AG04450 (cell line): ENCODE results near the gene TOX3. TPM values are rescaled to one million over a fixed set of nuclear protein-coding genes. Genes with fewer than 3 reads are reported as not detected.

Source experiments
- CTCF ChIA-PET: fragments of 300-600, 350-600 bp; formaldehyde crosslinking; extraction: SDS; loops from one replicate; lab custom pipeline; 2022; ENCODE audit warnings: antibody characterized with exemption, inconsistent platforms; lab: Charles Lee
- POLR2A ChIA-PET: fragments of 350-600 bp; formaldehyde crosslinking; extraction: SDS; loops from one replicate; lab custom pipeline; 2021; ENCODE audit warnings: antibody characterized with exemption, inconsistent platforms; lab: Yijun Ruan, JAX
- DNase-seq: peaks from one replicate; pipeline ENCODE4 v3.0.0-alpha.2; 2011; ENCODE audit warnings: low read depth, low spot score
- H3K27ac ChIP-seq: one replicate; pipeline ENCODE4 v1.5.1; 2012; ENCODE audit warnings: low read depth, low read length, control low read depth
- H3K27me3 ChIP-seq: one replicate; pipeline ENCODE4 v1.6.0; 2012; ENCODE audit warnings: low read length; ENCODE audit not compliant: control insufficient read depth, insufficient read depth
- H3K4me3 ChIP-seq: 2 replicates; pipeline ENCODE4 v1.5.1; 2011; ENCODE audit warnings: mild to moderate bottlenecking, low read depth, low read length, control low read depth
- H3K9me3 ChIP-seq: 2 replicates; pipeline ENCODE4 v1.5.1; 2012; ENCODE audit warnings: low read length; ENCODE audit not compliant: control insufficient read depth, insufficient read depth
- polyA plus RNA-seq: library from polyadenylated mRNA; depleted of rRNA; stranded (reverse); fragments of >200 nt; gene quantifications from 2 replicates; pipeline ENCODE4 v1.2.3, GENCODE V29; 2011
- TF ChIP-seq, protein P1 (sequence below): IDR thresholded peaks from 2 replicates; pipeline ENCODE4 v1.5.1; 2011; ENCODE audit warnings: low read depth, low read length, control low read depth, inconsistent platforms

Gene TOX3
- polyA plus RNA-seq, 1 experiment: not detected

DNA sequence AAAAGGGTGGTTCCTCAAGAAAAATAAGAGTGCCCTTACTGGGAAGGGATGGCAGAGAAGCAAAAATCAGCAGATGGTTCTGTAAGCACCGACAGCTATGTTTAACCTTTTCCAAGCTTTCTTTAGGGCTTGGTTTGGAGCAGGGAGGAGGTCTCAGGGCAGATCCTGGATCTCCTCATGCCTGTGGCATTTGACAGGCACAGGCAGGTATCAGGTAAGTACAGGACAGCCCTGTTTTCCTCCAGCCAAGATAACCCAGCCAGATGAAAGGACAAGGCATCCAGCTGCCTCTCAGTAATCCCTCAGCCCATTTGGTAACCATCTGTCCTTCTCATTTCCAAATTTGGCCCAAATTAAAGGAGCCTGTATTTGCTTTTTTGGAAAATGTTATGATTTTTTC is 141.5 kb downstream of the TOX3 start:
- Histone ChIP-seq H3K27ac (no peak overlapping the region), H3K4me3 (no peak overlapping the region), H3K9me3 (peaks cover 3% of the 10 kb centered on the region; the same call in 1 of the 2 replicates), H3K27me3 (no peaks in the 10 kb centered on the region)
- ChIA-PET CTCF (no interaction called here), POLR2A (no interaction called here)
- TF ChIP-seq, protein P1, sequence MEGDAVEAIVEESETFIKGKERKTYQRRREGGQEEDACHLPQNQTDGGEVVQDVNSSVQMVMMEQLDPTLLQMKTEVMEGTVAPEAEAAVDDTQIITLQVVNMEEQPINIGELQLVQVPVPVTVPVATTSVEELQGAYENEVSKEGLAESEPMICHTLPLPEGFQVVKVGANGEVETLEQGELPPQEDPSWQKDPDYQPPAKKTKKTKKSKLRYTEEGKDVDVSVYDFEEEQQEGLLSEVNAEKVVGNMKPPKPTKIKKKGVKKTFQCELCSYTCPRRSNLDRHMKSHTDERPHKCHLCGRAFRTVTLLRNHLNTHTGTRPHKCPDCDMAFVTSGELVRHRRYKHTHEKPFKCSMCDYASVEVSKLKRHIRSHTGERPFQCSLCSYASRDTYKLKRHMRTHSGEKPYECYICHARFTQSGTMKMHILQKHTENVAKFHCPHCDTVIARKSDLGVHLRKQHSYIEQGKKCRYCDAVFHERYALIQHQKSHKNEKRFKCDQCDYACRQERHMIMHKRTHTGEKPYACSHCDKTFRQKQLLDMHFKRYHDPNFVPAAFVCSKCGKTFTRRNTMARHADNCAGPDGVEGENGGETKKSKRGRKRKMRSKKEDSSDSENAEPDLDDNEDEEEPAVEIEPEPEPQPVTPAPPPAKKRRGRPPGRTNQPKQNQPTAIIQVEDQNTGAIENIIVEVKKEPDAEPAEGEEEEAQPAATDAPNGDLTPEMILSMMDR: no peak
- DNase-seq: no peak

GRCh38 chr16:52404546-52404945 is 142.4 kb downstream of the TOX3 start:
- ChIA-PET POLR2A (no interaction called here), CTCF (no interaction called here)
- H3K4me3 ChIP-seq: no peak overlapping the region
- H3K27me3 ChIP-seq: no peaks in the 10 kb centered on the region
- TF ChIP-seq, protein P1: no peak
- H3K9me3 ChIP-seq: peaks cover 3% of the 10 kb centered on the region; the same call in 1 of the 2 replicates
- no peak overlapping the region for H3K27ac ChIP-seq
- no peak for DNase-seq

DNA sequence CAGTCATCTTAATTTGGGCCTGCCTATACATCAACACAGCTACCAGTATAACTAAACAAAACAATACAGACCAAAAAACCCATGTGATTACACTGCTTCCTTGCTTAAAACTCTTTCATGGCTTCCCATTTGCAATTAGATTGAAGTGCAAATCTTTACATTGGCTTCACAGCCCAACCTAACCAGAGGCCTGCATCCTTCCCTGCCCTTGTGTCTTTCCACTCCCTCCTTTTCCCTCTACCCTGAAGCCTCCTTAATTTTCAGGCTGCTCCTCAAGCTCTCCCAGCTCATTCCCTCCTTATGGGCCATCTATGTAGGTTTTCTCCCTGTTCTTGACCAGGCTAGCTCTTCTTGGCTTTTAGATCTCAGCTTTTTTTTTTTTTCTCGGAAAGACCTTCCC is 147.8 kb downstream of the TOX3 start:
- H3K9me3 ChIP-seq: peaks cover 4% of the 10 kb centered on the region; the same call in 1 of the 2 replicates
- H3K4me3 ChIP-seq: no peak overlapping the region
- CTCF ChIA-PET: no interaction called here
- DNase-seq: no peak
- POLR2A ChIA-PET: no interaction called here
- TF ChIP-seq, protein P1: no peak
- no peaks in the 10 kb centered on the region for H3K27me3 ChIP-seq
- H3K27ac ChIP-seq: no peak overlapping the region

GRCh38 chr16:52398491-52398960 is 148.4 kb downstream of the TOX3 start:
- ChIA-PET POLR2A (no interaction called here), CTCF (no interaction called here)

DNA sequence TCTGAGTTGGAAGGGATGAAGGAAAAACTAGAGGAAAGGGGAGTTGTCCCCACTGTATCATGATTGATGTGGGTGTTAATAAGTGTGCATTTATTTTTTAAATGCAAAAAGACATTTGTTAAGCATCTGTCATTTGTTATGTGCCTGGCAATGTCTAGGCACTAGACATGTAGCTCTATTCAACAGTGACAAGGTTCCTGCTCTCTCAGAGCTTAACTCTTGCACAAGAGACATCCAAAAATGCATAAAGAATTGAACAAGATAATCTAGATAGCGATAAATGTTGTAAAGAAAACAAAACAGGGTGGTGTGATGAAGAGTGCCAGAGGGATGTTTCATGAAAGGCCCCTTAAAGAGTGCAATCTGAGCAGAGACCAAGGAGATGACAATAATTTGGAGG is 148.9 kb downstream of the TOX3 start:
- TF ChIP-seq, protein P1: no peak
- ChIA-PET POLR2A (no interaction called here), CTCF (interaction anchor here (0.6 kb wide), 1 partner anchor 15 kb away, joined by 3 read pairs; no protein-coding TSS in a partner anchor)
- Histone ChIP-seq H3K4me3 (no peak overlapping the region), H3K9me3 (peaks cover 4% of the 10 kb centered on the region), H3K27ac (no peak overlapping the region), H3K27me3 (no peaks in the 10 kb centered on the region)
- no peak for DNase-seq

More at GRCh38 chr16:52398491-52398960, 148.4 kb downstream of the TOX3 start:
- TF ChIP-seq, protein P1: no peak
- peaks cover 4% of the 10 kb centered on the region; the same call in 1 of the 2 replicates for H3K9me3 ChIP-seq
- no peak overlapping the region for H3K4me3 ChIP-seq
- no peaks in the 10 kb centered on the region for H3K27me3 ChIP-seq
- DNase-seq: no peak
- no peak overlapping the region for H3K27ac ChIP-seq
